GM12865 (cell line): Measurements from ENCODE around the gene MYLK2.

Source experiments
- DNase-seq: peaks from one replicate; pipeline ENCODE4 v3.0.0; 2010; ENCODE audit warnings: low read depth
- H3K4me3 ChIP-seq: 2 replicates; pipeline ENCODE4 v1.5.1; 2011; ENCODE audit warnings: mild to moderate bottlenecking, low read depth, low read length, control low read depth
- CTCF ChIP-seq: IDR thresholded peaks from 2 replicates; pipeline ENCODE4 v1.5.1; 2011; ENCODE audit warnings: low read length, control low read depth, low read depth, inconsistent platforms; ENCODE audit not compliant: insufficient read depth; ENCODE audit errors: missing control alignments

The MYLK2 gene

GRCh38 chr20:31821427-31821826 is 2.3 kb downstream of the MYLK2 start:
- no peak for DNase-seq
- no peak for TF ChIP-seq CTCF
- H3K4me3 ChIP-seq = no peak overlapping the region

- peak; percentile 67 for DNase-seq
- H3K4me3 ChIP-seq = no peak overlapping the region
- TF ChIP-seq CTCF = peak; percentile 96
Measured at GRCh38 chr20:31822421-31823330, 3.5 kb downstream of the MYLK2 start.

- no peak overlapping the region for H3K4me3 ChIP-seq
- DNase-seq = no peak
- no peak for TF ChIP-seq CTCF
Measured at GRCh38 chr20:31823360-31824124, 4.4 kb downstream of the MYLK2 start.

- H3K4me3 ChIP-seq = no peak overlapping the region
- TF ChIP-seq CTCF = no peak
- no peak for DNase-seq
Measured at GRCh38 chr20:31824125-31824485, 4.9 kb downstream of the MYLK2 start.

- no peak overlapping the region for H3K4me3 ChIP-seq
- no peak for TF ChIP-seq CTCF
- DNase-seq = no peak
Measured at GRCh38 chr20:31824554-31825313, 5.6 kb downstream of the MYLK2 start.

GRCh38 chr20:31826074-31826473 is 6.9 kb downstream of the MYLK2 start:
- DNase-seq = no peak
- TF ChIP-seq CTCF = no peak
- no peak overlapping the region for H3K4me3 ChIP-seq
